Activated CD8-positive, alpha-beta memory T cell treated with anti-CD3 and anti-CD28 coated beads, Interleukin-2, amount 10 ng/mL, durations not matched to agents 7 days and 5 days (primary cell): ENCODE results near the gene PPP1R3E. TPM values are rescaled to one million over a fixed set of nuclear protein-coding genes. Genes with fewer than 3 reads are reported as not detected.

Source experiments
- total RNA-seq, 2 experiments: library from RNA; stranded (reverse); gene quantifications; one replicate each; pipeline ENCODE4 v1.2.3, GENCODE V29; 2021

The PPP1R3E gene
- total RNA-seq, 2 experiments from 2014 or later = 22.0 to 27.4 TPM

Other genes with a start within 250 kb of the PPP1R3E start
- gene CDH24, start 245.3 kb downstream of the PPP1R3E start, total RNA-seq = 1 to 10 TPM; 2.4 to 2.5 TPM
- gene ACIN1, start 207.7 kb downstream of the PPP1R3E start, total RNA-seq = 100 to 1,000 TPM; 172 to 204 TPM
- gene C14orf119, start 207.4 kb downstream of the PPP1R3E start, total RNA-seq = 10 to 100 TPM; 44.6 to 53.2 TPM
- gene CIROP, start 197.9 kb downstream of the PPP1R3E start, total RNA-seq = not detected
- under 1 TPM in 1 of 2 experiments, not detected in 1; 0.79 TPM for gene CEBPE, start 183.6 kb downstream of the PPP1R3E start, total RNA-seq
- gene SLC7A8, start 119.2 kb downstream of the PPP1R3E start, total RNA-seq = under 1 TPM; 0.54 to 0.91 TPM
- not detected for gene RNF212B, start 64.9 kb downstream of the PPP1R3E start, total RNA-seq
- 10 to 100 TPM; 11.4 to 12.4 TPM for gene HOMEZ, start 16.7 kb downstream of the PPP1R3E start, total RNA-seq
- gene BCL2L2, start 4.0 kb upstream of the PPP1R3E start, total RNA-seq = 1 to 10 TPM; 3.1 to 3.7 TPM
- gene PABPN1, start 18.6 kb upstream of the PPP1R3E start, total RNA-seq = 100 to 1,000 TPM; 225 to 269 TPM
- 1 to 10 TPM; 1.7 to 2.8 TPM for gene SLC22A17, start 50.0 kb upstream of the PPP1R3E start, total RNA-seq
- not detected for gene EFS, start 62.3 kb upstream of the PPP1R3E start, total RNA-seq
- gene IL25, start 70.0 kb upstream of the PPP1R3E start, total RNA-seq = not detected
- not detected for gene CMTM5, start 74.2 kb upstream of the PPP1R3E start, total RNA-seq
- gene MYH6, start 105.4 kb upstream of the PPP1R3E start, total RNA-seq = 1 to 10 TPM in 1 of 2 experiments, under 1 TPM in 1; 0.23 to 1.0 TPM
- gene MYH7, start 132.8 kb upstream of the PPP1R3E start, total RNA-seq = under 1 TPM; 0.09 to 0.16 TPM
- 10 to 100 TPM; 42.7 to 53.0 TPM for gene NGDN, start 166.8 kb upstream of the PPP1R3E start, total RNA-seq
- 1 to 10 TPM; 1.8 to 2.7 TPM for gene ZFHX2, start 248.9 kb upstream of the PPP1R3E start, total RNA-seq